ENCODE data around the gene TRAK2. TPM values are rescaled to one million over a fixed set of nuclear protein-coding genes. Genes with fewer than 3 reads are reported as not detected.

TRAK2 gene
- total and polyA plus RNA-seq, 2 of the 8 experiments (the other 6 are each of a cell fraction or from before 2014, with no cell fraction given), result 4.5 to 15.7 TPM

DNA sequence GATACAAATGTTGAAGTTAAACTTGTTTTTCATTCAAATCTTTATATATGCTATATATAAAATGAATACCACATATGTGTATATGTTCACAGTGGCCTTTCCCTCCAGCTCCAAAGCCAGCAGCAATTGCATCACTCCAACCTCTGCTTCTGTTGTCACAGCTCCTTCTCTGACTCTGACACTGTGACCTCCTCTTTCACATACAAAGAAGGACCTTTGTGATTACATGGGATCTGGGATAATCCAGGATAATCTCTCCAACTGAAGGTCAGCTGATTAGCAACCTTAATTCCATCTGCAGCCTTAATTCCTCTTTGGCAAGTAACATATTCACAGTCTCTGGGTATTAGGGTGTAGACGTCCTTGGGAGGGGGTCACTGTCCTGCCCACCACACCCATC, 102.5 kb downstream of the TRAK2 start:
- H3K79me2 ChIP-seq (ENCODE audit: control insufficient read depth in 1 of 2, insufficient read depth in 2 of 2, low read length in 2 of 2), result no peaks in the 10 kb centered on the region
- no peaks in the 10 kb centered on the region for H3K23me2 ChIP-seq (ENCODE audit: low read depth, low read length)
- no peak overlapping the region for H2BK15ac ChIP-seq (ENCODE audit: low read length)
- FAIRE-seq, result no peak
- H3K27me3 ChIP-seq (replicated peaks in 1 of 4; ENCODE audit: control insufficient read depth in 3 of 4, extremely low read depth in 1 of 4, insufficient read depth in 3 of 4, low read length in 3 of 4), result no peaks in the 10 kb centered on the region
- H4K20me1 ChIP-seq (replicated peaks in 1 of 2; ENCODE audit: control insufficient read depth in 1 of 2, insufficient read depth in 2 of 2, low read length in 2 of 2), result no peaks in the 10 kb centered on the region
- no peak overlapping the region for H2BK12ac ChIP-seq (ENCODE audit: low read depth, low read length)
- no peak overlapping the region for H4K8ac ChIP-seq (ENCODE audit: extremely low read depth, insufficient read depth, low read length)
- H3K79me1 ChIP-seq (ENCODE audit: low read depth, low read length), result no peaks in the 10 kb centered on the region
- H3K36me3 ChIP-seq (ENCODE audit: control insufficient read depth in 2 of 4, insufficient read depth in 4 of 4, low read length in 3 of 4), result no peaks in the 10 kb centered on the region
- H2BK5ac ChIP-seq (ENCODE audit: low read depth, low read length), result no peak overlapping the region
- H2BK120ac ChIP-seq (replicated peaks; ENCODE audit: low read depth, low read length), result no peak overlapping the region
- no peak overlapping the region for H3K14ac ChIP-seq (ENCODE audit: insufficient read length)
- H2AK5ac ChIP-seq (ENCODE audit: low read depth, low read length), result no peak overlapping the region
- no peak overlapping the region for H3K4me2 ChIP-seq (ENCODE audit: insufficient read depth in 1 of 2, low read depth in 2 of 2, low read length in 2 of 2)
- no peak overlapping the region for H4K5ac ChIP-seq (ENCODE audit: insufficient read length, low read depth, low read length)
- H2AFZ ChIP-seq (ENCODE audit: low read length), result no peak overlapping the region
- H2BK20ac ChIP-seq (ENCODE audit: low read length), result no peak overlapping the region
- no peak overlapping the region for H3K18ac ChIP-seq (ENCODE audit: extremely low read depth, low read length)
- no peak overlapping the region for H3K4ac ChIP-seq (replicated peaks; ENCODE audit: insufficient read length, low read depth, low read length)
- WGBS, 2 experiments (ENCODE audit: extremely low coverage in 1 of 2, insufficient coverage in 1 of 2, insufficient read length in 1 of 2, insufficient replicate concordance in 2 of 2, low coverage in 1 of 2, low lambda C conversion rate in 2 of 2, missing lambda C conversion rate in 1 of 2), result 67% methylated on average over 1 of the region's 1 CpG; no CpG with 5 or more reads in 1 of the 2 experiments
- no peak overlapping the region for H3K23ac ChIP-seq (ENCODE audit: insufficient read length)
- ChIA-PET CTCF (ENCODE audit: partially characterized antibody) (interaction anchor here (6.5 kb wide), 1 partner anchor 14 kb away, joined by 59 read pairs; no protein-coding TSS in a partner anchor), POLR2A (ENCODE audit: partially characterized antibody) (no interaction called here)
- no peaks in the 10 kb centered on the region for H3K4me1 ChIP-seq (replicated peaks in 1 of 4; ENCODE audit: control insufficient read depth in 3 of 4, insufficient read depth in 4 of 4, low read length in 3 of 4)
- H3K9ac ChIP-seq (replicated peaks in 1 of 4; ENCODE audit: extremely low read depth in 1 of 4, low read depth in 3 of 4, low read length in 3 of 4), result no peak overlapping the region
- no peaks in the 10 kb centered on the region for H3K9me3 ChIP-seq (ENCODE audit: insufficient read depth in 2 of 2, low read depth in 1 of 2, low read length in 1 of 2)
- no peak overlapping the region for H3K4me3 ChIP-seq (ENCODE audit: extremely low read depth in 1 of 4, insufficient read depth in 2 of 4, low read depth in 3 of 4, low read length in 4 of 4)
- DNase-seq (ENCODE audit: low read depth in 1 of 2, low spot score in 2 of 2), result no peak
- no peak overlapping the region for H4K91ac ChIP-seq (replicated peaks; ENCODE audit: insufficient read length, low read length)
- no peak overlapping the region for H3K27ac ChIP-seq (ENCODE audit: low read depth, low read length)
- H3K56ac ChIP-seq (replicated peaks; ENCODE audit: insufficient read length, low read depth, low read length), result no peak overlapping the region
- TF ChIP-seq JUN (IDR thresholded peaks at IDR 0.05; ENCODE audit: low read depth, low read length) (no peak), KDM5A (IDR thresholded peaks at IDR 0.05; ENCODE audit: low read length) (no peak), SUZ12 (IDR thresholded peaks at IDR 0.05; ENCODE audit: low read length) (no peak), ZNF274 (IDR thresholded peaks at IDR 0.05; ENCODE audit: borderline replicate concordance, extremely low read depth, low read length) (no peak), EZH2 (IDR thresholded peaks at IDR 0.05; ENCODE audit: low read depth, low read length, severe bottlenecking) (no peak), CBX8 (IDR thresholded peaks at IDR 0.05; ENCODE audit: borderline replicate concordance, low read depth, low read length) (no peak), CEBPB (IDR thresholded peaks at IDR 0.05; ENCODE audit: low read depth, low read length) (no peak), KDM1A (IDR thresholded peaks at IDR 0.05; ENCODE audit: borderline replicate concordance, low read length) (no peak), FOSL1 (IDR thresholded peaks at IDR 0.05; ENCODE audit: insufficient read depth, low read depth, low read length) (no peak), BRCA1 (IDR thresholded peaks at IDR 0.05; ENCODE audit: low read depth, low read length) (no peak), NANOG (IDR thresholded peaks at IDR 0.05; ENCODE audit: insufficient read depth, low read depth, low read length, poor library complexity, severe bottlenecking) (no peak), RFX5 (IDR thresholded peaks at IDR 0.05; ENCODE audit: borderline replicate concordance, low read depth, low read length) (no peak), BACH1 (IDR thresholded peaks at IDR 0.05; ENCODE audit: low read length) (no peak)

Data from H1 (cell line).